GM19324 (cell line): ENCODE data around the gene CNIH3.

Experiments
- ATAC-seq: cut with Tn5 transposase; IDR thresholded peaks from one replicate; pipeline ENCODE4 v1.9.1; 2021; ENCODE audit warnings: mild to moderate bottlenecking, moderate library complexity; ENCODE audit not compliant: unreplicated experiment, low FRiP score

CNIH3 gene

GRCh38 chr1:224613486-224613885 is 2.6 kb upstream of the CNIH3 start:
- ATAC-seq = no peak

DNA sequence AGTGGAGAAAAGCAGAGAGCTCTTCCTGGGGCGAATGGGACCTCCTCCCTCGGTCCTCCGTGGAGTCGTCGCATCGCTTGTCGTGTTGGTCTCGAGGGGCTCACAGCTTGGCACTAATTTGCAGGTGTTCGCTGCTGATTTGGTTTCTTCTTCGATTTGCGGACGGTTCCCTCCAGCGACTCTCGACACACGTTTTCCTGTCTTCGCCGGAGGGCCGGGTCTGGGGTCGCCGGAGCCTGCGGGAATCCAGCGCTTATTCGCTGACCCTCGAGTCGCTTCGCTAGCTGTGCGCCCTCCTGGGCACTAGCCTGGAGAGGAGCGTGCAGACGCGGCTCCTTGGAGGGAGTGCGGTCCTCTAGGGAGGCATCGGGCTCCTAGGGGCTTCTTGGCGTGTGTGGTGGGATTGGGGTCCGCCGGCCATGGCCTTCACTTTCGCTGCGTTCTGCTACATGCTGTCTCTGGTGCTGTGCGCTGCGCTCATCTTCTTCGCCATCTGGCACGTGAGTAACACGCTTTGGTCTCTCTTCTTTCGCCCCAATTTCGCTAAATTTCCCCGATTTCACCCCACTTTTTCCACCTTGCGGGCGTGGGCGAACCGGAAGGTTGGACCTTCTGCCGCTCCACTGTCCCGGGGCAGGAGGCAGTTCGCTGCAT is 766 bp downstream of the CNIH3 start:
- ATAC-seq = no peak

GRCh38 chr1:224617410-224618355 is 1.6 kb downstream of the CNIH3 start:
- ATAC-seq = no peak

GRCh38 chr1:224619209-224619608 is 3.1 kb downstream of the CNIH3 start:
- no peak for ATAC-seq

GRCh38 chr1:224620105-224620504 is 4.0 kb downstream of the CNIH3 start:
- ATAC-seq = no peak

DNA sequence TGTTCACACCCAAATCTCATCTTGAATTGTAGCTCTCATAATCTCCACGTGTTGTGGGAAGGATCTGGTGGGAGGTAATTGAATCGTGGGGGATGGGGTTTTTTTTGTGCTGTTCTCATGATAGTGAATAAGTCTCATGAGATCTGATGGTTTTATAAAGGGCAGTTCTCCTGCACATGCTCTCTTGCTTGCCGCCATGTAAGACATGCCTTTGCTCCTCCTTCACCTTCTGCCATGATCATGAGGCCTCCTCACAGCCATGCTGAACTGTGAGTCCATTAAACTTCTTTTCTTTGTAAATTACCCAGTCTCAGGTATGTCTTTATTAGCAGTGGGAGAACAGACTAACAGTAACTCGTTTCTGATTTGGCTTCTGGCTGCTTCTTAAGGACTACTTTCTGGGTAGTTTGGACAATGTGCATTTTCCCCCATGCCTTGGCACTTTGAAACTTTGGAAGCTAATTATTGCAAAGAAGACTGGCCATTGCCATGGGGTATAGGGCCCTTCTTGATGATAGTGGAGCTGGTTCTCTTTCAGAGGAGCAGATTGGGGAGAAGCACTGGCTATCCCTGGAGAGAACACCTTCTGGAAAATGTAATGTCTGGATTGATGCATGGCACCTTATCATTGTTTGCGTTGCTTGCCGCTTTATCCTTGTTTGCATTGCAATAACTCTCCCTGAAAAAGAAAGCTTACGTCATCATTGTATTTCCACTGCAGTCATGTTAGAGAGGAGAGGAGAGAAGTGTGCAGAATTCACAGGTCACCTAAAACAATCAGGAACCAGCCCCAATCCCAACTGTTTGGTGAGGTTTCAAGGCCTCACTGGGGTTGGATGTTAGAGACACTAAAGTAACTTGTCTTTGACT is 5.9 kb downstream of the CNIH3 start:
- ATAC-seq = no peak

DNA sequence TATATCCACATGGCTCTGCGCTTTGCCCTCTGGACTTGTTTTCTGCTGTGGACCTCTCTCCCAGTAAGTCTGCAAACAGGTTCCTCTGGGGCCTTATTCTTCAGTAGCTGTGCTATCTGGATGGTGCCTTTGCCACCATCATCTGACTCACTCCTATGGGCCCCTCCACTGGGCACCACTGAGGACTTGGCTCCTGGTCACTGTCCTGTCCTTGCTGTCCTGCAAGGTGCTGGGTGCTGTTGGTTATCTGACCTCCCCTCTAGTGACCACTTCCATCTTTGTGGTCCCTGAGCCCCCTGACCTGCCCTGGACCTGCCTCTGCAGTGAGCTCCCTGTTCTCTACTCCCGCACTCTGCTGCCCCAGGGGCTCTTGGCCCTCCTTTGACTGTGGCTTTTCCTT is 6.7 kb downstream of the CNIH3 start:
- no peak for ATAC-seq

DNA sequence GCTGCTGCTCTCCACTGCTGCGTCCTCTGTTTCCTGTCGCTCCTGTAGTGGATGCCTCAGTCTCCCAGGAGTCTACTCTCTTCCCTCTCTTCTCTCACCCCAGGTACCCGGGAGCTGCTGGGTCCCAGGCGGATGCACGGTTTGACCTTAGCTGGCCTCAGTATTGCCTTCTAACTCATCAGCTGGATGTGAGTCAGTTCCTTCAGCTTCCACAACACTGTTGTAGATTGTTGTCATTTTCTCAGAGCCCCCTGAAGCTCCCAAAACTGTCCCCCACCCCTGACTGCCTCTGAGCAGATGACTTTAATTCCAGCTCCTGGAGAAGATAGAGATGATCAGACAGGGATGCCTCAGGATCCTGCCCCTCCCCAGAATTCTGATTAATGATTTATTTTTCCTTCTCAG is 7.2 kb downstream of the CNIH3 start:
- no peak for ATAC-seq

DNA sequence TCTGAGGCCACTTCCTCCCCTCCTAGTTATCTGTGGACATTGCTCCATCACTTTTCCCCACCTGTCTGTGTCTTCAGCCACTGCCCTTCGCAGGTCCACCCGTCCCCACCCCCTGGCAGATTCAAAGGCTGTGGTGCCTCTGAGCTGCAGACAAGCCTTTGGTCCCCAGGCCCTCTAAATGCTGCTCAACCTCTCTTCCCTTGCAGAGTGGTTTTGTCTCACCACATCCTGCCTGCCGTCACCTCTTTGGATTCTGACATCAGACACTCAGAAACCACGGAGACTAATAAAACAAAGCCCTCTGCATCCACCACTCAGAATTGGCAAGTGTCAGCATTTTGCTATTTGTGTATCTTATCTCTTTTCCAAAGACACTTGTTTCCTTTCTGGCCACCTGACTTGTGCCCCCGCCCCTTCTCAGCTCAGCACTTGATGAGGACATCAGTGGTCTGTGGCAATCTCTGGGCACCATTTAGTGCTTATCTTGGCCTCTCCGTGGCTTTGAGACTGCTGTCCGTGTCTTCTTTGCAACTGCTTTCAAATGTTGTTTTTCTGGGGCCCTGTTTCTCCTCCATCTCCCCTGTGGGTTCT is 7.7 kb downstream of the CNIH3 start:
- no peak for ATAC-seq

DNA sequence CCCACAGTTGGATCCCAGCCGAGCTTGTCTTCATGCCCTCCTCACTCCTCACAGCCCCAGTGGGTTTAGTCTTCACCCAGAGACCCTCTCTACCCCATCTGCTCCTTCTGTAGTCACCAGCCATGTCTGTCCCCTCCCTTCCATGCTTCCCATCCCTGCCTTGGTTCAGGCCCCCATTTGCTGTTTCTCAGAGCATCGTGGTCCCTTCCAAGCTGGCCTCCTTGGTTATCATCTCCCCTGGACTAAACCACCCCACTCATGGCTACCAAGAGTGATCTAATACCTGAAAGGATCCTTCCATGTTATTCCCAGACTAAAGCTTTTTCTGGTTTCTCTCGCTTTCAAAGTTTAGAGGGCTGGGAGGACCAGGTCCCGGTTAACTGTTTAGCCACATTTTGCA is 8.3 kb downstream of the CNIH3 start:
- no peak for ATAC-seq

DNA sequence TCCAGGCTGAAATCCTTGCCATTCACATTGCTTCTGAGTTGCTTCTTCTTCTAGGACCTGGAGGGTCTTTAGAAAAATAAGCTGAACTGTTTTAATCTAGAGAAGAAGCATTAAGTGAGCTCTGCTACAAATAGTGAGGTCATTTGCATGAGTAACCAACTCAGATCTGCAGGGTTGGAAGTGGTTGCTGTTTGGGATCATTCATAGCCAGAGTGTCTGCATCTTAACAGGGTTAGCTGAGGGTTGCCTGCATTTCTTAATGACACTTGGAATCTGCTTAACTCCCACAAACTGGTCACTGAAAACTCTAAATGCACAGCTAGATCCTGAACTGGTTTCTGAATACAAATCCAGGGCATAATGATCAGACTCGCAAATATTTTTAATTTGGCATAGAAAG is 9.9 kb downstream of the CNIH3 start:
- ATAC-seq = no peak

- no peak for ATAC-seq
These were observed 13.8 kb downstream of the CNIH3 start for GRCh38 chr1:224629965-224630364.

DNA sequence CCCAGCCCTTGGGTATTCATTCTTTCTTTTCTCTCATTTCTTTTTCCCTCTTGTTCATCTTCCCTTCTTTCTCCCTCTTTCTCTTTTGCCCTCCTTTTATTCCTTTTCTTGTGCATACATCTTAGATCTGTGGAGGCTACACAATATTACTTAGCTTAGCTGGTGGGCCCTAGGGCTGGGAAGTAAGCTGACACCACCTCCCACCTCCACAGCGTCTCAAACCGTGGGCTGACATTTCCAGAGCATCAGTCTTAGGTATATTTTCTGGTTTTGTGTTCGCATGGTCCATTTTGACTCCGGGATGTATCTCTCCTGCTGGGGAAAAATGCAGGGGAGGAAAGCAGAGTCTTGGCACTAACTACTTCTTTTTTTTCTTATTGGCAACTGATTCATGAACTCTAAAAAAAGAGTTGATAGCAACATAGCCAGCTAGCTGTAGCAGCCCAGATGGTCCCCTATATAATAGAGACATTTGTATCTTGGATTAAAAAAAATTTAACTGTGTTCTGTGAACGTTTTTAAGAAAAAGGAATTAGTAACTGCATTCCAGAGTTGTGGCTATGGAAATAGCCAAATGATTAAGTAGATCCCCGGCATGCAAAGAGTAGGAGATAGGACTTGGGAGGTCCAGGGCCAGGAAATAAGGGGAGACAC is 15.5 kb downstream of the CNIH3 start:
- ATAC-seq = no peak

GRCh38 chr1:224632381-224632871 is 16.3 kb downstream of the CNIH3 start:
- no peak for ATAC-seq

DNA sequence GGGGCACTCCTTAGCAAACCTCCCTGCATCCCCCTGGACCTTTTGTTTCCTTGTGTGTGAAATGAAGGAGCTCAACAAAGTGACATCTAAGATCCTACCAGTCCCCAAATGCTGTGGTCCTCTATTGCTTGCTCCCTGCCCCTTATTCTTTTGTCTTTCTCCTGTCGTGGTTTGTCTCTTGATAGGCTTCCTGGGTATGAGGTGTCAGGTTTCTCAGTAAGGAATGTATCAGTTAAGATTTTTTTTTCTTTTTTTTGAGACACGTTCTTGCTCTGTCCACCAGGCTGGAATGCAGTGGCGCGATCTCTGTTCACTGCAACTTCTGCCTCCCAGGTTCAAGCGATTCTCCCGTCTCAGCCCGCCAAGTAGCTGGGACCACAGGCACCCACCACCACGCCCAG is 16.8 kb downstream of the CNIH3 start:
- ATAC-seq = no peak

- ATAC-seq = no peak
These were observed 19.2 kb downstream of the CNIH3 start for GRCh38 chr1:224635356-224635755.

GRCh38 chr1:224637515-224637914 is 21.4 kb downstream of the CNIH3 start:
- ATAC-seq = no peak

DNA sequence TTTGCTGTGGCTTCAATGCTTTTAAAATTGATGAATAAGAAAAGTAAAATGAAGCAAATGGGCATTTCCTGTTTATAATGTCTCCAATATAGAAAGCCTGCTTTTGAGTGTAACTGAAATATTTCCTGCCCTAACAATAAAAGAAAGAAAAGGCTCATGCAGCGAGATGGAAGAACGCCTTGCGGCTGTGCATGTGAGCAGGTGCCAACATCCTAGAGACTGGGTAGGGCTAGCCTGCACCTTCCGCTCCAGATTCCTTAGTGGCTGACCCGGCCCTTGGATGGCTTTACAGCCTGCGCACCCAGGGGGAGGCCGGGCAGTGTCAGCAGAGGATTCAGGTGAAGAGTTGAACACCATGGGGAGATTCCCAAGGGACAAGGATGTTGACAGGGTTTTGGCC is 21.8 kb downstream of the CNIH3 start:
- no peak for ATAC-seq

GRCh38 chr1:224639426-224639975 is 23.4 kb downstream of the CNIH3 start:
- ATAC-seq = no peak

GRCh38 chr1:224640018-224640417 is 23.9 kb downstream of the CNIH3 start:
- no peak for ATAC-seq
